ENCODE data around the gene DSP. TPM values are rescaled to one million over a fixed set of nuclear protein-coding genes. Genes with fewer than 3 reads are reported as not detected.
A peak's percentile ranks its signal among the peaks of the same experiment; 100 is the strongest.

DSP gene
- total RNA-seq, 4 donors from 2014 or later = 712 to 1,491 (median 1,163) TPM

DNA sequence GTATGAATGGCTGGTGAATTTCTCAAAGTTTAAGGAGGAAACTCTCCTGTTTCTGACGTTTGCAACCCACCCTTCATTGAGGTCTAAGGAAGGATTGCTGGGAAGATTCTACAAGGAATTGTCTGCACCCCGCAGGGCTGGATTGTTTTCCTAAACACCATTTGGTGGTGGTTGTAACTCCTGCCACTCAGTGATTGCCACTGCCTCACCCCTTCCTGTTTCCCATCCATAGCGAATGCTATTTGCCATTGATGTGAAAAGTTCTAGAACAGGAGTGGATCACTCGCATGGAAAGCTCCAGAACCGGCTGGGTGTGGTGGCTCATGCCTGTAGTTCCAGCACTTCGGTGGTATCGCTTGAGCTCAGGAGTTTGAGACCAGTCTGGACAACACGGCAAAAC, 8.7 kb upstream of the DSP start:
- WGBS, 2 donors = 26 to 46% methylated on average over 8 of the region's 8 CpGs
- Histone ChIP-seq H3K4me3 (peak overlapping the region in 3 of 4 donors; percentile 15 to 31 (median 20)), H3K27me3 (peaks cover 0 to 24% (median 0%) of the 10 kb centered on the region in 4 donors), H3K4me1 (peaks cover 0 to 46% (median 3%) of the 10 kb centered on the region in 3 donors), H3K36me3 (no peaks in the 10 kb centered on the region), H3K27ac (peak overlapping the region; percentile 66 to 93 (median 86)), H3K9me3 (no peaks in the 10 kb centered on the region)
- DNase-seq = no peak
- intact Hi-C loops (cut with DNase I) = no loop called here
- no peak for TF ChIP-seq POLR2A (IDR thresholded peaks at IDR 0.05)
- no peak for TF ChIP-seq CTCF (IDR thresholded peaks at IDR 0.05)

DNA sequence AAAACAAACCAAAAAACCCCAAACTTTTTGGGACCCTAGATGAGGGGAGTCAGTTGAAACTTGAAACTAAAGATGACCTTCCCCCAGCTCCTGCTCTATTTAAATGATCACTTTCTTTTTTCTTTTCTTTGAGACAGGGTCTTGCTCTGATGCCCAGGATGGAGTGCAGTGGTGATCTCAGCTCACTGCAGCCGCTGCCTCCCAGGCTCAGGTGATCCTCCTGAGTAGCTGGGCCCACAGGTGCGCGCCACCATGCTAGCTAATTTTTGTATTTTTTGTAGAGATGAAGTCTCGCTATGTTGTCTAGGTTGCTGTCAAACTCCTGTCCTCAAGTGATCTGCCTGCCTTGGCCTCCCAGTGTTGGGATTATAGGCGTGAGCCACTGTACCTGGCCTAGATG, 7.3 kb upstream of the DSP start:
- peaks cover 0 to 42% (median 3%) of the 10 kb centered on the region in 3 donors for H3K4me1 ChIP-seq
- peak overlapping the region in 3 of 4 donors; percentile 79 to 93 (median 92) for H3K27ac ChIP-seq
- intact Hi-C loops (cut with DNase I) = no loop called here
- H3K36me3 ChIP-seq = no peaks in the 10 kb centered on the region
- DNase-seq = no peak
- H3K4me3 ChIP-seq = no peak overlapping the region
- TF ChIP-seq CTCF (IDR thresholded peaks at IDR 0.05) (no peak), POLR2A (IDR thresholded peaks at IDR 0.05) (no peak)
- no peaks in the 10 kb centered on the region for H3K9me3 ChIP-seq
- H3K27me3 ChIP-seq = peaks cover 0 to 38% (median 0%) of the 10 kb centered on the region in 4 donors
- 94 to 99% methylated on average over 5 of the region's 5 CpGs for WGBS, 2 donors

GRCh38 chr6:7535498-7535897, 6.0 kb upstream of the DSP start:
- Histone ChIP-seq H3K9me3 (no peaks in the 10 kb centered on the region), H3K27ac (no peak overlapping the region), H3K4me1 (peaks cover 0 to 36% (median 3%) of the 10 kb centered on the region in 3 donors), H3K27me3 (peaks cover 0 to 44% (median 0%) of the 10 kb centered on the region in 4 donors), H3K36me3 (no peaks in the 10 kb centered on the region), H3K4me3 (no peak overlapping the region)
- no peak for TF ChIP-seq CTCF (IDR thresholded peaks at IDR 0.05)
- no peak for TF ChIP-seq POLR2A (IDR thresholded peaks at IDR 0.05)
- no peak for DNase-seq
- 82 to 84% methylated on average over 5 of the region's 5 CpGs for WGBS, 2 donors
- intact Hi-C loops (cut with DNase I) = no loop called here

DNA sequence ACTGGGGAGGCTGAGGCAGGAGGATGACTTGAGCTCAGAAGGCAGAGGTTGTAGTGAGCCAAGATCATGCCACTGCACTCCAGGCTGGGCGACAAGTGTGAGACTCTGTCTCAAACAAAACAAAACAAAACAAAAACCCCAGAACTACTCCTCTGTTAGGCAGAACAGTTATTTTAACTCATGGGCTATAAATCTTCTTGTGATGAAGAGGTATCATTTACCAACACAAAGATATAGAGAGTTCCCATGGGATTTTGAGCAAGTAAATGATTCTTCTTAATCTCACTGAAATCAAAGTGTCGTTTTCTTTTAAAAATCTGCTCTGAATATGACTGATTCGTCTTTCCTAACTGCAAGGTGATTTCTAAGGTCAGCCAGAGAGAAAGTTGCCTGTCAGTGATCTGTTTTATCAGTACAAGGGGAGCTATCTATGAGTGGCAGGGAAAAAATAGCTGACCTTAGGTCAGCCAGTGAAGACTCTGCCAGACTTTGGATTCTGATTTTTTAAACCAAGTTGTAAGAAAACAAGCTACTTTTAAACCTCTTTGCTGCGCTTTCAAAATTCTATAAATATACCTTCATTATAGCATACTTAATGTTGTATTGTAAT, 3.8 kb upstream of the DSP start:
- peaks cover 0 to 62% (median 0%) of the 10 kb centered on the region in 4 donors for H3K27me3 ChIP-seq

More for the DNA sequence above, 3.8 kb upstream of the DSP start:
- DNase-seq = no peak
- intact Hi-C loops (cut with DNase I) = no loop called here
- H3K4me3 ChIP-seq = no peak overlapping the region
- H3K4me1 ChIP-seq = peaks cover 8 to 36% (median 8%) of the 10 kb centered on the region in 3 donors
- 52 to 53% methylated on average over 4 of the region's 4 CpGs for WGBS, 2 donors
- no peaks in the 10 kb centered on the region for H3K36me3 ChIP-seq
- no peak overlapping the region for H3K27ac ChIP-seq
- TF ChIP-seq CTCF (IDR thresholded peaks at IDR 0.05) = no peak
- no peak for TF ChIP-seq POLR2A (IDR thresholded peaks at IDR 0.05)
- H3K9me3 ChIP-seq = no peaks in the 10 kb centered on the region
